ENCODE results near the gene PTPN13. TPM values are rescaled to one million over a fixed set of nuclear protein-coding genes. Genes with fewer than 3 reads are reported as not detected.
A peak's percentile ranks its signal among the peaks of the same experiment; 100 is the strongest.

PTPN13 gene
- total RNA-seq, 1 donor from 2014 or later = 69.9 TPM

- Histone ChIP-seq H3K36me3 (no peaks in the 10 kb centered on the region), H3K9me3 (no peaks in the 10 kb centered on the region), H3K4me3 (no peak overlapping the region), H3K27ac (no peak overlapping the region), H3K27me3 (no peaks in the 10 kb centered on the region), H3K4me1 (no peaks in the 10 kb centered on the region)
- DNase-seq (no peak), ATAC-seq (no peak)
- intact Hi-C loops (cut with DNase I) = no loop called here
- TF ChIP-seq CTCF (IDR thresholded peaks at IDR 0.05) = no peak
These were observed 66.9 kb downstream of the PTPN13 start for GRCh38 chr4:86661006-86661405.

GRCh38 chr4:86661418-86661817 is 67.3 kb downstream of the PTPN13 start:
- DNase-seq = no peak
- H3K9me3 ChIP-seq = no peaks in the 10 kb centered on the region
- H3K4me3 ChIP-seq = no peak overlapping the region
- intact Hi-C loops (cut with DNase I) = no loop called here
- no peaks in the 10 kb centered on the region for H3K36me3 ChIP-seq
- no peaks in the 10 kb centered on the region for H3K27me3 ChIP-seq
- TF ChIP-seq CTCF (IDR thresholded peaks at IDR 0.05) = no peak
- no peak for ATAC-seq
- H3K4me1 ChIP-seq = no peaks in the 10 kb centered on the region
- no peak overlapping the region for H3K27ac ChIP-seq

- ATAC-seq = no peak
- Histone ChIP-seq H3K27me3 (no peaks in the 10 kb centered on the region), H3K27ac (no peak overlapping the region), H3K36me3 (no peaks in the 10 kb centered on the region), H3K4me1 (no peaks in the 10 kb centered on the region), H3K4me3 (no peak overlapping the region), H3K9me3 (no peaks in the 10 kb centered on the region)
- DNase-seq = no peak
- TF ChIP-seq CTCF (IDR thresholded peaks at IDR 0.05) = no peak
- intact Hi-C loops (cut with DNase I) = no loop called here
These were observed 70.8 kb downstream of the PTPN13 start for GRCh38 chr4:86664959-86665358.

GRCh38 chr4:86670298-86670697 is 76.2 kb downstream of the PTPN13 start:
- intact Hi-C loops (cut with DNase I) = no loop called here
- no peaks in the 10 kb centered on the region for H3K4me1 ChIP-seq
- ATAC-seq (no peak), DNase-seq (no peak)
- H3K27ac ChIP-seq = no peak overlapping the region
- H3K36me3 ChIP-seq = peaks cover 10% of the 10 kb centered on the region
- no peaks in the 10 kb centered on the region for H3K27me3 ChIP-seq
- H3K9me3 ChIP-seq = no peaks in the 10 kb centered on the region
- no peak for TF ChIP-seq CTCF (IDR thresholded peaks at IDR 0.05)
- H3K4me3 ChIP-seq = no peak overlapping the region

- Histone ChIP-seq H3K27me3 (no peaks in the 10 kb centered on the region), H3K4me1 (no peaks in the 10 kb centered on the region), H3K9me3 (no peaks in the 10 kb centered on the region), H3K4me3 (no peak overlapping the region), H3K27ac (no peak overlapping the region), H3K36me3 (peaks cover 10% of the 10 kb centered on the region)
- intact Hi-C loops (cut with DNase I) = no loop called here
- TF ChIP-seq CTCF (IDR thresholded peaks at IDR 0.05) = no peak
- DNase-seq (no peak), ATAC-seq (peak; percentile 25)
These were observed 76.6 kb downstream of the PTPN13 start for GRCh38 chr4:86670756-86671155.

GRCh38 chr4:86675548-86675947 is 81.4 kb downstream of the PTPN13 start:
- no peak for DNase-seq
- Histone ChIP-seq H3K27ac (no peak overlapping the region), H3K4me1 (no peaks in the 10 kb centered on the region), H3K9me3 (no peaks in the 10 kb centered on the region), H3K36me3 (peaks cover 10% of the 10 kb centered on the region), H3K4me3 (no peak overlapping the region), H3K27me3 (no peaks in the 10 kb centered on the region)
- TF ChIP-seq CTCF (IDR thresholded peaks at IDR 0.05) = no peak
- intact Hi-C loops (cut with DNase I) = no loop called here
- ATAC-seq = no peak

All from upper lobe of right lung (tissue), 1 donor.